Omental fat pad (tissue), 4 donors: Measurements from ENCODE around the gene UHMK1. TPM values are rescaled to one million over a fixed set of nuclear protein-coding genes. Genes with fewer than 3 reads are reported as not detected.
A peak's percentile ranks its signal among the peaks of the same experiment; 100 is the strongest.
"Not testable (repeated sequence)": the region's sequence is repeated elsewhere in the genome, so short reads cannot be mapped to it uniquely, and the experiment has no call there.

Experiments
- ATAC-seq: fragments of 150-250 bp; one replicate; pipeline ENCODE4 v1.9.1; 2016; ENCODE audit warnings: mild to moderate bottlenecking, moderate library complexity; ENCODE audit not compliant: low FRiP score
- DNase-seq: peaks from one replicate; pipeline ENCODE4 v3.0.0-alpha.2; 2019; ENCODE audit warnings: low spot score
- total RNA-seq, 4 donors: library from RNA; depleted of rRNA; stranded (reverse); fragments of >200 nt; gene quantifications; one replicate each; pipeline ENCODE4 v1.1.0, GENCODE V29; 2016
- TF ChIP-seq, protein P1 (sequence below), 3 donors: fragments of 450-650 bp; IDR thresholded peaks; one replicate each; pipeline ENCODE4 v1.5.1; 2016 to 2017; ENCODE audit warnings: antibody characterized with exemption in 3 of 3, mild to moderate bottlenecking in 3 of 3, moderate library complexity in 2 of 3

The UHMK1 gene, protein sequence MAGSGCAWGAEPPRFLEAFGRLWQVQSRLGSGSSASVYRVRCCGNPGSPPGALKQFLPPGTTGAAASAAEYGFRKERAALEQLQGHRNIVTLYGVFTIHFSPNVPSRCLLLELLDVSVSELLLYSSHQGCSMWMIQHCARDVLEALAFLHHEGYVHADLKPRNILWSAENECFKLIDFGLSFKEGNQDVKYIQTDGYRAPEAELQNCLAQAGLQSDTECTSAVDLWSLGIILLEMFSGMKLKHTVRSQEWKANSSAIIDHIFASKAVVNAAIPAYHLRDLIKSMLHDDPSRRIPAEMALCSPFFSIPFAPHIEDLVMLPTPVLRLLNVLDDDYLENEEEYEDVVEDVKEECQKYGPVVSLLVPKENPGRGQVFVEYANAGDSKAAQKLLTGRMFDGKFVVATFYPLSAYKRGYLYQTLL
- total RNA-seq, result 10 to 100 TPM; 56.9 to 83.1 (median 71.5) TPM

DNA sequence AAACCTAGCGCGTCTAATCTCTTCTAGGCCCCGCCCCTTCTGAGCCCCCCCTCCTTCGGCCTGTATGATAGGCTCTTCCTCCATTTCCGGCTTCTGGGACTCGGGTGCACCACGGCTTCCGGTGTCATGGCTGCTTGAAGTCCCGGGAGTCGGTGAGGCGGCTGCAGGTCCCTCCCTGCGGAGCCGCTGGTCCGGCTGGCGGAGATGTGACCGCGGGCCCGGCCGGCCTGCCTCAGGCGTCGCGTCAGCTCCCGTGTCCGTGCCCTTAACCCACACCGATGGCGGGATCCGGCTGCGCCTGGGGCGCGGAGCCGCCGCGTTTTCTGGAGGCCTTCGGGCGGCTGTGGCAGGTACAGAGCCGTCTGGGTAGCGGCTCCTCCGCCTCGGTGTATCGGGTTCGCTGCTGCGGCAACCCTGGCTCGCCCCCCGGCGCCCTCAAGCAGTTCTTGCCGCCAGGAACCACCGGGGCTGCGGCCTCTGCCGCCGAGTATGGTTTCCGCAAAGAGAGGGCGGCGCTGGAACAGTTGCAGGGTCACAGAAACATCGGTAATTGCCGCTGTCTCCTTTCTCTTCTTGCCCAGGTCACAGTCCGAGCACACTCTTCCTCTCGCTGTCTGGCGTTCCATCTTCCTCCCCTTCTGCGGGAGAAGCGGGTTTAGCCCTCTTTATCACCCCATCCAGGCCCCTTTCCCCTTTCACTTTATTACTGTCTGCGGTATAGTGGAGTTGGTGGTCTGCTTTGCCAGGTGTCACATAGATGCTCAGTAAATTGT is at the start of gene UHMK1:
UHMK1 (plus strand) TSS at position 96 of the 773 bp plus-strand sequence; CDS start at position 279, 183 bp downstream.
- peak; percentile 80 for DNase-seq
- TF ChIP-seq, protein P1, sequence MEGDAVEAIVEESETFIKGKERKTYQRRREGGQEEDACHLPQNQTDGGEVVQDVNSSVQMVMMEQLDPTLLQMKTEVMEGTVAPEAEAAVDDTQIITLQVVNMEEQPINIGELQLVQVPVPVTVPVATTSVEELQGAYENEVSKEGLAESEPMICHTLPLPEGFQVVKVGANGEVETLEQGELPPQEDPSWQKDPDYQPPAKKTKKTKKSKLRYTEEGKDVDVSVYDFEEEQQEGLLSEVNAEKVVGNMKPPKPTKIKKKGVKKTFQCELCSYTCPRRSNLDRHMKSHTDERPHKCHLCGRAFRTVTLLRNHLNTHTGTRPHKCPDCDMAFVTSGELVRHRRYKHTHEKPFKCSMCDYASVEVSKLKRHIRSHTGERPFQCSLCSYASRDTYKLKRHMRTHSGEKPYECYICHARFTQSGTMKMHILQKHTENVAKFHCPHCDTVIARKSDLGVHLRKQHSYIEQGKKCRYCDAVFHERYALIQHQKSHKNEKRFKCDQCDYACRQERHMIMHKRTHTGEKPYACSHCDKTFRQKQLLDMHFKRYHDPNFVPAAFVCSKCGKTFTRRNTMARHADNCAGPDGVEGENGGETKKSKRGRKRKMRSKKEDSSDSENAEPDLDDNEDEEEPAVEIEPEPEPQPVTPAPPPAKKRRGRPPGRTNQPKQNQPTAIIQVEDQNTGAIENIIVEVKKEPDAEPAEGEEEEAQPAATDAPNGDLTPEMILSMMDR (IDR thresholded peaks at IDR 0.05), result no peak
- peak; percentile 96 for ATAC-seq

DNA sequence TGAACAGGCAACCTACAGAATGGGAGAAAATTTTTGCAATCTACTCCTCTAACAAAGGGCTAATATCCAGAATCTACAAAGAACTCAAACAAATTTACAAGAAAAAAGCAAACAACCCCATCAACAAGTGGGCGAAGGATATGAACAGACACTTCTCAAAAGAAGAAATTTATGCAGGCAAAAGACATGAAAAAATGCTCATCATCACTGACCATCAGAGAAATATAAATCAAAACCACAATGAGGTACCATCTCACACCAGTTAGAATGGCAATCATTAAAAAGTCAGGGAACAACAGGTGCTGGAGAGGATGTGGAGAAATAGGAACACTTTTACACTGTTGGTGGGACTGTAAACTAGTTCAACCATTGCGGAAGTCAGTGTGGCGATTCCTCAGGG is 43.3 kb upstream of the UHMK1 start:
- DNase-seq, ATAC-seq: not testable (repeated sequence)

DNA sequence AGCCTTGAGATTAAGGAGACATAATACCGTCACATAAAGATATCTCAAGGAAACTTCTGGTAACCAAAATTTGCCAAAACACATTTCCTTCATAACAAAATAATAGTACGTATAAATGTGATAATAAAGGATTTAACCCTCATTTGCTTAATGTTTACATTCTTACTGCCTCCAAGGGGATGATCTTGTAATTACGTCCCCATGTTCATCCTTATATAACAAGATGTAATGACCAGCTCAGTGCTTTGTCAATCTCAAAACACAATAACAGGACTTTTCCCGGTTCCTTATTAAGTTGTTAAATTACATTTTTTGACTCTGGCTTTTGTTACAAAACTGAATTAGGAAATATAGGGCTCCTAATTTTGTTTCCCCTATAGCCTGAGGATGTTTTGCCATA is 41.3 kb upstream of the UHMK1 start:
- DNase-seq (no peak), ATAC-seq (no peak)
- TF ChIP-seq, protein P1 (IDR thresholded peaks at IDR 0.05), result no peak

DNA sequence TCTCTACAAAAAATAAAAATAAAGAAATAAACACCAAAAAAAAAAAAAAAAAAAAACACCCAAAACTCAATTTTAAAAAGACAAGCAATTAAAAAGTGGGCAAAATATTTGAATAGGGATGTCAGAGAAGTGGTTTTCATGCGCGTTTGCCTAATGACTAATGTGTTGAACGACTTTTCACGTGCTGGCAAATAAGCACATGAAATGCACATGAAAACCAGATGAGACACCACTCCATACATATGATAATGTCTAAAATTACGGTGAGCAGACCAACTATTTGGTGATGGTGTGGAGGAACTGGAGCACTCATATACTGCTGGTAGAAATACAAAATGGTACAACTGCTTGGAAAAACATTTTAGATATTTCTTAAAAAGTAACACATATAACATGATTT is 39.4 kb upstream of the UHMK1 start:
- DNase-seq (no peak), ATAC-seq (no peak)
- TF ChIP-seq, protein P1 (IDR thresholded peaks at IDR 0.05), result no peak

DNA sequence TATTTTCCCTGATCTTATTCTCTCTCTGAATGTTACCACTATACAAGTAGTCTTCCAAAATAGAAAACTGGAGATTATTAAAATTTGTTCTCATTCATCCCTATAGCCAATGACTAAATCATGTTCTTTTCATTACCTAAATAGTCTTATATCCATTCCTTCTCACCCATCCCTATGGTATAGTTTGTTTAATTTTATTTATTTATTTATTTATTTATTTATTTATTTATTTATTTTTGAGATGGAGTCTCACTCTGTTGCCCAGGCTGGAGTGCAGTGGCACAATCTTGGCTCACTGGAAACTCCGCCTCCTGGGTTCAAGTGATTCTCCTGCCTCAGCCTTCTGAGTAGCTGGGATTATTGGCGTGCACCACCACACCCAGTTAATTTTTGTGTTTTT is 35.2 kb upstream of the UHMK1 start:
- not testable (repeated sequence) for DNase-seq, ATAC-seq

DNA sequence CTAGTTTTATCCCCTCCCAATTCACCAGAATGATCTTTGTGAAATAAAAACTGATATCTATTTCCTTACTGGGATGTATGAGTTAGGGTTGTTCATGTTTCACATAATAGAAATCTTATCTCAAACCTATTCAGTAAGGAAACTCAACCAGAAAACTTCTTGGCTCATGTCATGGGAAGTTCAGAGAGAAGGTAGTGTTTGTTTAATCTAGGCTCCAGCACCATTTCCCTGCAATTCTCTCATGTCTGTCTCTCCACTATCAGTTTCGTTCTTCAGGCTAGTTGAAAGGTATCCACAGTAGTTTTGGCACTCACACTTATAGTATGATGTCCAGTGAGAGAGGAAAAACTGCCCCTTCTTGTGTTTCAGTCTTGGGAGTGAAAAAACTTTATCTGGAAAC is 34.6 kb upstream of the UHMK1 start:
- DNase-seq (no peak), ATAC-seq (no peak)
- TF ChIP-seq, protein P1 (IDR thresholded peaks at IDR 0.05), result no peak

DNA sequence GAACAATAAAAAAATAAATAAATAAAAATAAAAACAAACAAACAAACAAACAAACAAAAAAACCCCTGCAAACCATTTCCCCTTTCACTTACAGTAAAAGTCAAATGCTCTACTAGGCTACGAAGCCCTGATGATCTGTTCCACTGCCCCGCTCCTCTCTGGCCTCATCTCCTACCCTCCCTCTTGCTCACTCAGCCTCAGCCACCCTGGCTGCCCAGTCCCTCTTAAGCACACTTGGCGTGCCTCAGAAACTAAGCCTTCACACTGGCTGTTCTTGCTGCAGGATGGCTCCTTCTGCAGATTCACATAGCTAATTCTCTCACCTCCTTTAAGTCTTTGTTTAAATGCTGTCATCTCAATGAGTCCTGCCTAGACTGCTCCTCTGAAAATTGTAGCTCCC is 30.8 kb upstream of the UHMK1 start:
- ATAC-seq (no peak), DNase-seq (no peak)
- TF ChIP-seq, protein P1 (IDR thresholded peaks at IDR 0.05), result no peak

DNA sequence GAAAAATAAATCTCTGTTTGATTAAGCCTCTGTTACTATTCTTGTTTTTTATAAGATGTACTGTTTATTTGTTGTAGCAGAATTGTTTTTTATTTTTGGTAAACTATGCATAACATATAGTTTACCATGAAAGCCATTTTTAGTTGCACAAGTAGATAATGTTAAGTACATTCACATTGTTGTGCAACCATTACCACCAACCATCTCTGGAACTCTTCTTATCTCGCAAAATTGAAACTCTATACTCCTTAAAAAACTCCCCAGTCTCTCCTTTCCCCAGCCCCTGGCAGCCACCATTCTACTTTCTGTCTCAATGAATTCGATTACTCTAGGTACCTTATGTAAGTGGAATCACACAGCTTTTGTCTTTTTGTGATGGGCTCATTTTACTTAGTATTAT is 27.4 kb upstream of the UHMK1 start:
- no peak for DNase-seq
- TF ChIP-seq, protein P1 (IDR thresholded peaks at IDR 0.05), result no peak
- no peak for ATAC-seq
